Gastroesophageal sphincter (tissue), 3 donors: ENCODE measurements around the gene SLC1A2.

Experiments
- EP300 ChIP-seq: sonication (generic); formaldehyde crosslinking; IDR thresholded peaks from one replicate; pipeline ENCODE4 v1.6.1; 2017; ENCODE audit warnings: antibody characterized with exemption, mild to moderate bottlenecking
- POLR2A ChIP-seq, 2 donors: fragments of 450-650 bp; IDR thresholded peaks; one replicate each; pipeline ENCODE4 v1.6.1; 2017; ENCODE audit warnings: antibody characterized with exemption in 2 of 2, mild to moderate bottlenecking in 2 of 2, moderate library complexity in 1 of 2
- POLR2AphosphoS5 ChIP-seq: sonication (generic); formaldehyde crosslinking; IDR thresholded peaks from one replicate; pipeline ENCODE4 v1.6.1; 2017; ENCODE audit warnings: antibody characterized with exemption
- TF ChIP-seq, protein P1 (sequence below), 4 experiments: fragments of 200-600 bp in 2 of 4; fragments of 450-650 bp in 2 of 4; sonication (generic) in 1 of 4; IDR thresholded peaks; one replicate each; pipeline ENCODE4 v1.5.1; 2017 to 2019; ENCODE audit warnings: antibody characterized with exemption in 4 of 4, mild to moderate bottlenecking in 2 of 4, moderate library complexity in 2 of 4

- TF ChIP-seq, protein P1, sequence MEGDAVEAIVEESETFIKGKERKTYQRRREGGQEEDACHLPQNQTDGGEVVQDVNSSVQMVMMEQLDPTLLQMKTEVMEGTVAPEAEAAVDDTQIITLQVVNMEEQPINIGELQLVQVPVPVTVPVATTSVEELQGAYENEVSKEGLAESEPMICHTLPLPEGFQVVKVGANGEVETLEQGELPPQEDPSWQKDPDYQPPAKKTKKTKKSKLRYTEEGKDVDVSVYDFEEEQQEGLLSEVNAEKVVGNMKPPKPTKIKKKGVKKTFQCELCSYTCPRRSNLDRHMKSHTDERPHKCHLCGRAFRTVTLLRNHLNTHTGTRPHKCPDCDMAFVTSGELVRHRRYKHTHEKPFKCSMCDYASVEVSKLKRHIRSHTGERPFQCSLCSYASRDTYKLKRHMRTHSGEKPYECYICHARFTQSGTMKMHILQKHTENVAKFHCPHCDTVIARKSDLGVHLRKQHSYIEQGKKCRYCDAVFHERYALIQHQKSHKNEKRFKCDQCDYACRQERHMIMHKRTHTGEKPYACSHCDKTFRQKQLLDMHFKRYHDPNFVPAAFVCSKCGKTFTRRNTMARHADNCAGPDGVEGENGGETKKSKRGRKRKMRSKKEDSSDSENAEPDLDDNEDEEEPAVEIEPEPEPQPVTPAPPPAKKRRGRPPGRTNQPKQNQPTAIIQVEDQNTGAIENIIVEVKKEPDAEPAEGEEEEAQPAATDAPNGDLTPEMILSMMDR (IDR thresholded peaks at IDR 0.05): no peak
- TF ChIP-seq POLR2A (IDR thresholded peaks at IDR 0.05): no peak
- no peak for TF ChIP-seq EP300
- no peak for TF ChIP-seq POLR2AphosphoS5
Measured at GRCh38 chr11:35389897-35390465, 29.4 kb downstream of the SLC1A2 start.
